NCI-H1436 (cell line): ENCODE data around the gene KY.
A peak's percentile ranks its signal among the peaks of the same experiment; 100 is the strongest.

Experiments used
- DNase-seq: peaks from one replicate; lab custom pipeline; 2025; lab: John Stamatoyannopoulos, UW

KY gene

DNA sequence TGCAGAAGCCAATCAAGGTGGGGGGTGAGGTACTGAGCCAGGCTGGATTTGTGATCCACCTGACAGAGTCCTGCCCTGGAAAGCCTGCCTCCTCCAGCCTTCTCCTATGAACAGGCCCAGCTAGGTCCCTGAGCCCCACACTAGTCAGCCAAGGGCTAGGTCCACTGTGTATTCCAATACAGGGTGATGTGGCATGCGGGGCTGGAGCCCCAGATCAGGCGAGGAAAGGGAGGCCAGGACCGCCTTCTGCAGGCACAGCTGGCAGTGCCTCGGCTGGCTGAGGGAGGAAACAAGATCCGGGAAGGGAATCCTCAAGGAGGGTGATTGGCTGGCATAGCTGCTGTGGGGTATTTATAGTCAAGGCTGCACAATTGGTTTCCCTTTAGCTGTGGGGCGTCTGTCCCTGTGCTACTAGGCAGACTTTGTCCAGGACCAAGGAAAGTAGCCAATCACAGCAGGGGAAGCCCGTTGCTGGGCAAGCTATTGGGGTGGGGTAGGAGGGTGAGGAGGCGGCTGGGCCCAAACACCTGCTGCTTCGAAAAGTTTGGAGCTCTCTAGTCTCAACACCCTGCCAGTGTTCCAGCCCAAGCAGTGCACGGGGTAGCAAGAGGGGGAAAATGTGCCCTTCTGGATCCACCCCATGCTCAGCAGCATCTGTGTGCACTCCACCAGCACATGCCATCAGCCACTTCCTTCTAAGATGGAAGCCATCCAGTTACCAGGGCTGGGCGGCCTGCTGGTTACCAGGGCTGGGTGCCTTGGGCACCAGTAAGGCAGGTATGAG is 5.9 kb downstream of the KY start:
- DNase-seq = no peak

DNA sequence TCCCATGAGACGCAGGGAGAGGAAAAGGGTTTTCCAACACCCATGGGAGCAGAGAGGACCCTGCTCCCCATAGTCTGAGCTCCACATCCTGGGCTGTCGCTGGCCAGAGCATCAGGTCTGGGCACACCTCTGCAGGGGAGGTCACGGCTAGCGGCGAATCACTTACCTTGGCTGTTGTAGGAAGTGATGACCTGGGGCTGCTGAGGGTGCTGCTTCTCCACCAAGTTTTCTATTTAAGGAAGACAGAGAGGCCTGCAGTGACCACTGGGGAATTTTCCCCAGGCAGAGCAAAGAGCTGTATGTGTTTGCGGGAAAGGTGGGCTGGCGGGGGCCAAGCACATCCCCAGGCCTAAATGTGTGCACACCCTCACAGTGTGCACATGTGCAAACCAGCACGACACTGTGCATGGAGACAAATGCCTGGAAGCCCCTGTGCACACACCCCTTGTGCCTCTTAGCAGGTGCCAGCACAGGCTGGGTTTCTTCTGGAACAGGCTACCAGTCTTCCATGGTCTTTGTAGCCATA is 7.6 kb downstream of the KY start:
- no peak for DNase-seq

DNA sequence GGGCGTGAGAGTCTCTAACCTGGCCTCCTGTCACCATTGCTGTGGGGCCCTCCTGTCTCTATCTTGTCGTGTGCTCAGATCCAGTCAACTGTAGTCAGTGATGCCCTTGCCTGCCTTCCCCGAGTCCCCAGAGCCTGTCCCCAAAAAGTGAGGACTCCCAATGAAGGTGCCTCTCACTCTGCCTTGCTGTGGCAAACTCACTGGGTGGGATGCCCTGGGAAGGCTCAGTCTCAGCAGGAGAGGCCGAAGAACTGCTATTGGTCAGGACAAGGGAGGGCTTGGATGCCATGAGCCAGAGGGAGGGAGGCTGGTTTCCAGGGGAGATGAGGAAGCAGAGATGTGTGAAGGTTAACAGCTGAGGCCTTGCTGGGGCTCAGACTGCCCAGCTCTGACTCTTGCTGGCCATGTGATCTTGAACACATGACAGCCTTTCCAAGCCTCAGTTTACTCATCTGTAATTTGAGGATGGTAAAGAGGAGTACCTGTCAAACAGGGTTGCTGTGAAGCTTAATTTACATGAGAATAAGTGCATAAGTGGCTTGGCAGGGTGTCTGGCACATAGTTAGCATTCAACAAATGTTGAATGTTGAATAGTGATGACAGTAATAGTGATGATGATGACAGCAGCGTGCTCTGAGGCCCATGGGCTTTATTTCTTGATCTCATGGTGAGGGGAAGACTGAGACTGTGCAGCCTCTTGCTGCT is 8.2 kb downstream of the KY start:
- no peak for DNase-seq

DNA sequence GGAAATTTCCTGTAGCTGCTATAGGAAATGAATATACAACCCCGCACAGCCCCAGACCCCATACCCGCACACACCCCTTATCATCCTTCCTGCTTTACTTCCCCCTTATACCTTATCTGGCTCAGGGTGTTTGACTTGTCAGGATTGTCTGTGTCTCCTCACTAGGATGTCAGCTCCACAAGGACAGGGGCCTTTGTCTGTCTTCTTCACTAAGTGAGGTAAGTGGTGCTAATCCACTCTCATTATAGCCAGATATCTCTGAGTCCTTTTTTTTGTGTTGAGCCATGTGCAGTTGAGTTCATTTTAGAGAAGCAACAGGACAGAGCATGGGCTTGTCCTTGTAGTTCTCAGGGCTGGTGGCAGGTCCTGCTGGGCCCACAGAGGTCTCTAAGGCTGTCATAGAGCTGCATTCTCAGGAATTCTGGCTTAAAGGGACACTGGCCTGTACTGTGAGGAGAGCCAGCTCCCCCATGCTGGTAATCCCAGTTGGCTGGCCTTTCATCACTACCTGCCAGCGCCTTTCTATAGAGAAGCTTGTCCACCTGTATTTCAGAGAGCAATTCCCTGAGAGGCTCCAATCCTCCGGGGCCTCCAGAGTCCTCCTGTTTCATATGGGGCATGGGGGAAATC is 9.0 kb downstream of the KY start:
- DNase-seq = no peak

DNA sequence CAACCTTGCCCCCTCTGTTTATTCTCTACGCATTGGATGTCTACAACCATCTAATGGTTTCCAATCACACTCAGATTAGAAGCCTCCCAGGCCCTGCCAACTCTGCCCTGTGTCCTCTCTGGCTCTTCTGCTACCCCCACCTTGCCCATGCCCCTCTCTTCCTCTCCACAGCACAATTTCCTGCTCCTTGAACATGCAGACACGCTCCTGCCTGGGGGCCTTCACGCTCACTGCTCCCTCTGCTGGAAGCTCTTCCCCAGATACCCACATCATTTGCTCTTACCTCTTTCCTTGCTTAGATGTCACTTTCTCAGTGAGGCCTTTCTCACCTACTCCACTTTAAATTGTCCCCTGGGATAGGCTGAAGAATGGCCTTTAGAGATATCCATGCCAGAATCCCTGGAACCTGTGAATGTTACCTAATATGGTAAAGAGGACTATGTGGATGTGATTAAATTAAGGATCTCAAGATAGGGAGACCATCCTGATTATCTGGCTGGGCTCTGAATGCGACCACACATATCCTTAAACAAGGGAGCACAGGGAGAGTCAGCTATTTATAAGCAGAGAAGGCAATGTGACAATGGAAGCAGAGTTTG is 9.9 kb downstream of the KY start:
- peak; percentile 22 for DNase-seq

DNA sequence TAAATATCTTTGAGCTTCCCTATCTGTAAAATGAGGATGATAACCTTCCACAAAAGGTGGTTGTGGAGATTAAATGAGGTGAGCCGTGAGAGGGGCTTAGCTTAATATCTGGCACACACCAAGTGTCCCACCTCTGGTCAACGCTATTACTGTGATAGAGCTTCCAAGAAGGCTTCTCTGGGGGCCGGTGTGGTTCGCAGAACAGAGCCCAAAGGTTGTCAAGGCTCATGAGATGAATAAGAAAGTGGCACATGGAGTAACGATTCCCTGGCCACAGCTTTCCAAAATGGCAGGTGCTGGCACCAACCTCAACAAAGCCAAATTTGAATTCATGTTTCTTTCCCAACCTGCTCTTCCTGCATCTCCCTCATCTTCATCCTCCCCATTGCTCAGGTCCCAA is 10.4 kb downstream of the KY start:
- no peak for DNase-seq

DNA sequence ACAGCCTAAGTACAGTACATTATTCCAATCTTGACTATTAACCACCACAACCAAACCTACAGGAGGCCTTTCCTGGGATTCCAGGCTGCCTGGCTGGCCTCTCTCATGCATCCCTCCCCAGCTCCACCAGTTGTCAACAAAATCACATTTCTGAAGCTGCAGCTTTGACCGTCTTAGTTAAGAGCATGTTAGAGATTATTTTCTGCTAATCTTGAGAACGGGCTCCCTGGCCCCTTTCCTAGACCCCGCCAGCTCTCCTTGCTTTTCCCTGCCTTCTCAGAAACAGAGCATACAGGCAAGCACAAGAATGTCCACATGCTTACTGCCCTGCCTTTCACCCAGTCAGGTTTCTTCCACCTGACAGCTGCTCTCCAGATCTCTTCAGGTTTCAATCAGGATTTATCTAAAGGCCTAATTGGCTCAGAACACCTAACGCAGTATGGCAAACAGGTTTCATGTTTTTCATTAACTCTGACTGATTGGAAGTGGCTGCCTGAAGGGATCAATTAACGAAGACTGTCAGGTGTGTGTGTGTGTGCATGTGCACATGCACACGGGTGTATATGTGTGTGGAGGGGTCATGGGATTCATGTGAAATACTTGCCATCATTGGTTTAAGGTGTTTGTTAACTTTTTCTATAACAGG is 12.3 kb downstream of the KY start:
- DNase-seq = no peak

DNA sequence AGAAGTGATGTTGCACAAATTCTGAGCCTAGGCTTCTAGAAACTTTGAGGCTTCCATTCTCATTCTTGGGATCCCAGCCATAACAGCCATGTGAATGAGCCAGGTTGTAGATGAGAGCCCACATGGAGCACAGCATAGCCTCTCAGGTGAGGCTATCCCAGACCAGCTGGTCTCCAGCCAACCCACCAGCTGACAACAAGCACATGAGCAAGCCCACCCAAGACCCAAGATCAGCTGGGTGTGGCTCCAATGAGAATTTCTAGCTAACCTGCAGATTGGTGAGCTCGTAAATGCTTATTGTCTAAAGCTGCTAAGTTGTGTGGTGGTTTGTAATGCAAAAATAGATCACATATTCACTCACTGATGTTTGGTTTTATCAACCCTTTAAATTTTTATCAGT is 14.4 kb downstream of the KY start:
- no peak for DNase-seq

DNA sequence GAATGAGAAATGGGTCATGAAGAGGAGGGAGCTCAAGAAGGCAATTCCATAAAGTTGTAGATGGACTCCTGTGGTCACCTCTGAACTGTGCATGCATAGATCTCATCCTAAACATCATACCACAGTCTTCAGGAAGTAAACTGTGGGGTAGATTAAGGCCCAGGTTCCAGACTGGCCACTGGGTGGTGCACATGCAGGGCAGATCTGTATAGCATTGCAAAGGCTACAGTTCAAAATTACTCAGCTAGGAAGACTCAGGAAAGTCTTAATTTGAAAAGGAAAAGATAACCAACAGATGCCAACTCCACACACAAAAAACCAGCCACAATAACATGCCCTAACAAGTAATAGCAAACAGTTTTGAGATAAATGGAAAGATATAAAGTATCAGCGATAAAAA is 20.3 kb downstream of the KY start:
- no peak for DNase-seq

DNA sequence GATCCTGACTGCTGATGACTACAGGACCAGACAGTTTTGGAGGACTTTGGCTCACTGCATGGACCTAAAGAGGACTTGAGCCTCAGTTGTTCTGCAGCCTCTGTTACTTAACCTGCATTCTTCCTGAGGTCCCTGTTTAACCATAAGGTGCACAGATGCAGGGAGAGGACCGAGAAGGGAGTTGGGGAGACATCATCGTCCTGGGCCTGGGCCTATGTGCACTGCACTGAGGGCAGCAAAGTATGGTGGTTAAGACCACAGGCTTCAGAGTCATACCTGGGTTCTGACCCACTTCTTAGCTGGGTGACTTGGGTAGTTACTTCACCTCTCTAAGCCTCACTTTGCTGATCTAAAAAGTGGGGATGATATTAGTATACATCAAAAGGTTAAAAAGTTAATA is 21.9 kb downstream of the KY start:
- DNase-seq = no peak

DNA sequence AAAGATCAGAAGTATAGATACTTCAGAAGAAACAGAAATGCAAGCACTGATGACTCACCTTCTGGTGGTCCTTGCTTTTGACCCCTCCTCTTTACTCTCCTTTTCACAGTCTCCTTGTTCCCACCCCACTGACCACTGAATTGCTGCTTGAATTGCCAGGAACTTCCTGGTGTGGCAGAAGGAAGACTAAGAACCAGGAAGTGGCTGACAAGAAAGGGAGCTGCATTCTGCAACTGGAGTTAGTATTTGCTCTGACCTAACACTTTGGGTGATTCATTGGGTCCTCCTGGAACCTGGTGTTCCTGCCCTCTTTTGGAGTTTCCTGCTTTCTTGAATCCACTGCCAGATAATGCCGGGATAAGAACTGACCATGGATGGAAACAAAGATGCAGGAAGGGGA is 23.0 kb downstream of the KY start:
- no peak for DNase-seq

DNA sequence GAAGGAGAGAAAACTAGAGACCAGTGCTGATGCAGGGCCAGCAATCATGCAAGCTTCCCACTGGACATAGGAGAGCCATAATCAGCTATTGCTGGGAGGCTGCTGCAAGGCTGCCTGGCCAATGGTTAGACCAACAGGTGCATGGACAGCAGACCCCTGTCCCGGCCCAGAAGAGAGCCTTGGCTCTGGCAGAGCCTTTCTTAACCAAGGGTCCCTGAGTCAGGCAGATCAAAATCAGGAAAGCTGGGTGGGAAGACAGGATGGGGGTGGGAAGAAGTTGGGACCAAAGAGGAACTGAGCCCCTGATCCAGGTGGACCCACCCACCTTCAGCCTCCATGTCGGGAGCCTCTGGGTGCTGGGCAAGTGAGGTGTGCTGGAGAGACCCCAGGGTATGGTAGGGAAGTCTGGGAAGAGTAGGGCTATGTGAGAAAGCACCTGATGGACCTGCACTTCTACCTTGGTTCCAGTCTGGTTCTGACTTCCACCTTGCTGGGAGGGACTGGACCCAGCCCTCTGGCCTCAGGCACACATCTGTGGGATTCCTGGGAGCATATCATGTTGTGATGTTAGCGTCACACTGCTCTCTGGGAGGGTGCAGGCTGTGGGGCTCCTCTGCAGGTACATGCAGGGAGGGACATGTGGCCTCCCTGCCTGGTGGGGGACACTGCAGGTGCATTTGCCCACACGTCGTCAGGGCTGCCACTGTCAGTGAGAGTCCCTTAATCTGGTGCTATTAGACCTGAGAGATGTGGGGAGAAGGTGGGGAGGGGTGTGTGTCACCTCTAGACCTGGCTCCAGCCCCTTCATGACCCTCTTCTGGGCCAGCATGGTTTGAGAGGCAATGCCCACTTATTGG is 24.7 kb downstream of the KY start:
- no peak for DNase-seq

DNA sequence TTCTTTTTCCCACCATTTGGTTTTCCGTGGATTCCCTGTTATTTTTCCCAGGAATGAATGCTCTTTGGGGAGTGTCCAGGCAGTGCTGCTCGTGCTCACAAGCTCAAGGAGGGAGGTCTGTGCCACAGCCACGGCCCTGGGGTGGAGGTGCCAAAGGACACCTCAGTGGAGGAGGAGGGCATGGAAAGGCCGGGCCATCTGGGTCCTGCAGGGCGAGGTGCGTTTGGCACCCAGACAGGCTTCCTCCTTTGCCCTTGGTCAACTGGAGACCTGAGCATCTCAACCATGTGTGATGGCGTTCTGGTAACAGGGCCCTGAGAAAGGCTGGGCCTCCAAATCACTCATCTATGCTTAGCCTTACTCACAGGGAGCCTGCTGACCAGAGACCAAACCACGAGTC is 25.4 kb downstream of the KY start:
- DNase-seq = no peak

DNA sequence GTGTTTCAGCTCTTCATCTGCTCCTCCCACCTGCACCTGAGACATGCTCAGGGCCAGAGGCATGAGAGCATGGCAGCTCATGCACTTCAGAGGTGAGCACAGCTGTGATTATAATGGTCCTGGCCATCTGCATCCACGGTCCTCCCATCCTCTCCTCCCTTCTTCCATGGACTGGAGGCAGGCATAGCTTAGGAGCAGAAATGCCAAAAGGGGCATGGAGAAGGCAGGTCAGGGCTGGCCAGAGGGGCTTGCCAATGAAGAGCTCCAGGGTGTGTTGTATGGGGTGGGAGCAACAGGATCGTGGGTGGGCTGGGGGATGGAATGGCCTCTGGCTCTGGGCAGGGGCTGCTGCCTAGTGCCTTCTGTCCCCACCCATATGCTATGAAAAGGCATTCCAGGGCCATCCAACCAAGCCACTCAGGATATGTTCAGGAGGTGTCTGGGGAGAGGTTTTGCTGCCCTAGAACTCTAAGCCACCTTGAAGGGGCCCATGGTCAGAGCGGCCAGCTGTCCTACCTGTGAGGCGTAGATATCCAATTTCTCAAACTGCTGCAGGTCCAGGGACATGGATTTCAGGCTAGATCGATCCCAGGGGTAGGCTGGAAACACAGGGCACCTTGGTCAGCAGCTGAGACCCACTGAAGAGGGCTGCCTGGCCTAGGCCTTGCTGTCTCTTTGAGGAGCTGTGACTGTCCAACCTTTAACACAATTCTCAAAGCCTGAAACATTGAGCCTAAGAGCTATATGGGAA is 26.1 kb downstream of the KY start:
- no peak for DNase-seq

DNA sequence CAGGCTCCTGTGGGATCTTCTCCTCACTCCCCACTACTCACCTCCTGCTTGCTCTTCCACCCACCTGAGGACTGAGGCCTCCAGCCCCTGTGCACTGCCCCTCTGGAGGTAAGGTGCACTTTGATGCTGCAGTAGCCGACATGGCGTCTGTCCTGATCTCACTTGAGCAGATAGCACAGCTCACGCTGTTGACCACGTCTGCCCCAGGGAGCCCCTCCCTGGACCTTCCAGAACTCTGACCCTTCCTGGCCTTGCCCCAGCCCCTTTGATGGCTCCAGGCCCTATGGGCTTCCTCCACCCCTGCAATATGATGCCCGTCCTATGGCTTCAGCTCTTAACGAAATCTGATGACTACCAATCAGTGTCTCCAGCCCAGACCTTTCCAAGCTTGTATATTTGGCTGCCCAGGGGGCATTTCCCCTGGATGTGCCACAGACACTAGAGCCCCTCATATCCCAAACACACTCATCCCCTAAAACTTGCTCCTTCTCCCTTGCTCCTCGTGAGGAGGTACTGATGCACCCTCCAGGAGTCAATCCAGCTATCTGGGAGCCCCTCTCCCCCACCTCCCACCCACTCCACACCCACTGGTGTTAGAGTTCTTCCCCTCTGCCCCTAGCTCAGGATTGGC is 27.1 kb downstream of the KY start:
- DNase-seq = no peak

DNA sequence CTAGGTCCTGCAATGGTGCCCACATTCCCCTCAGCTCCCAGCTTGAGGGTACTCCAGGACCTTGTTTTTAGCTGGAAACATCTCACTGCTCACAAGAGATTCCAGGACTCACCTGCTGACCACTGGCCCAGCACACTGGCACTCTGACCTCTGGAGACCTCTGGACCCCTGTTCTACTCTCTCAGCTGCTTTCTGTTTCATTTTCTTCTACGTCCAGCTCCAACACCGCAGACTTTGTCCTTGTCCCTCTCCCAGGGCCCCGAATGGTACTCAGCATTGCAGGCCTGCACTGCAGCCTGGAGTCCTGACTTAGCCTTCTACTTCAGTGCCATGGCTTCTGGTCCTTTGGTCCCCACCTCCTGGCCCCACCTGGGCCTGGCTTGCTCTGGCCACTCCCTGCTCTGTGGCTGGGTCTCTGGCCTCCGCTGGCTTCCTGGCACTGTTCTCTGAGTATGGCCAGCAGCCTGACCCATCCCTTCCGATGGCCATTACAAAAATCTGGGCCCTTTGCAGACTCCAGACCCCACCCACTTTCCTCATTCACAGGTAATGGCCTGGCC is 27.9 kb downstream of the KY start:
- DNase-seq = no peak

DNA sequence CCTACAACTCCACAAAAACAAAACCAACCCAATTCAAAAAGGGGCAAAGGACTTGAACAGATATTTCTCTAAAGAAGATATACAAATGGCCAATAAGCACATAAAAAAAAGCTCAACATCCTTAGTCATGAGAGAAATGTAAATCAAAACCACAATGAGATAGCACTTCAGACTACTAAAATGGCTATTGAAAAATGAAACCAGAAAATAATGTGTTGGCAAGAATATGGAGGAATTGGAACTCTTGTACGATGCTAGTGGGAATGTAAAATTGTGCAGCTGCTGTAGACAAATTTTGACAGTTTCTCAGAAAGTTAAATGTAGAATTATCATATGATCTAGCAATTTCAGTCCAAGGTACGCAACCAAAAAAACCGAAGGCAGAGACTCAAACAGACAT is 29.0 kb downstream of the KY start:
- DNase-seq = no peak

DNA sequence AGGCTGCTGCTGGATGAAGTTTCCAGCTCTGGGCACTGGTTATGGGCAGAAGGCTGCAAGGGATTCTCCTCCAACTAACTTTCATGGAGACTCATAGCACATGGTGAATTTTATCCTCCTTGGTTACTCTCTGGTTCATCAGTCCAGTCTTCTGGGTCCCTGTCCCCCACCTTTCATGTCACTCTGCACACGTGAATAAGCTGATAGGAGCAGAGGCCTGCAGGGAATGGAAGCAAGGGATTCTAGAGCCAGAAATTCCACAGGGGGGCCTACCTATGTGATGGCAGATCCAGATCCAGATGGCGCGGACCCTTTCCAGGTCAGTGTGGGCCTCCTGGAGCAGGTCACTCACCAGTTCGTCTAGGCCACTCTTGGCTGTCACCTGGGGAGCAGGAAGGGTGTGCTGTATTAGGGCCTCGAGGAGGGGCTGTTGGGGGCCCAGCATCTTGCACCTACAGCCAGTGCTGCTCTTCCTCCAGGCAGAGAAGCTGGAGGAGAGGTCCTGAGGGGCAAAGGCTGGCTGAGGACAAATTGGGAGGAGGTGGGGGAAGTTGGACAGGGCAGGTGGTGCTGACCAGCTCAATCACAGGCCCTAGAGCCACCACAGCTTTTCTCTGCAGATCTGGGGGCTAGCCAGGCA is 30.2 kb downstream of the KY start:
- no peak for DNase-seq

DNA sequence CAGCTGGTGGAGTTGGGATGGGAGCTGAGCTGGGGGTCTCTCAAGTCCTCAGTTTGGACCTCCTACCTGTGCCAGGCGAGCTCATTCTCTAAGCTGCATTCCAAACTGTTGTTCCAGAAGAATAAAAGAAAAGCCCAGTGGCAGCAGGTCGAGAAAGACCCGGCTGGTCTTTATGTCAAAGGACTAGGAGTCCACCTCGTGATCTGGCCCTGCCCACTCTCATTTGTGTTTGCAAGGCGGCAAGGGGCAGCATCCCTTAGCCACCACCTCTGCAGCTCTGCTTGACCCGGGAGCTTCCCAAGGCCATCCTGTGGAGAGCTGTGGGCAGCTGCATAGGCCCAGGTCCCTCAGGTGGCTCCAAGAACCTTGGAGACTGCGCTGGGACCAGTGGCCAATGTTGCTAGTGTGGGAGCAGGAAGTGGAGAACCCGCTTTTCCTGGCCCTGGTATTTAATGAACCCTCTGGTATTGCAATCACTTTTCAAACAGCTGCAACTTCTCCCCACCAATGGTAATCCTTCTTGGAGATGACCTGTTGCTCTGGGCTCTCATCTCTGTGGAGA is 30.9 kb downstream of the KY start:
- DNase-seq = no peak
